Adrenal gland (tissue), 5 donors: ENCODE measurements around the gene TMEM9.

Source experiments
- CTCF ChIP-seq, 6 experiments: fragments of 450-650 bp in 4 of 6; fragments of 200-600 bp in 2 of 6; sonication (generic) in 1 of 6; IDR thresholded peaks; 1 replicate in 5 of 6; 2 replicates in 1 of 6; pipeline versions ENCODE4 v1.5.1 to v1.8.0; 2016 to 2021; ENCODE audit warnings: antibody characterized with exemption in 6 of 6, mild to moderate bottlenecking in 2 of 6, moderate library complexity in 1 of 6
- POLR2A ChIP-seq, 2 donors: fragments of 450-650 bp; IDR thresholded peaks; one replicate each; pipeline ENCODE4 v1.6.1; 2017; ENCODE audit warnings: antibody characterized with exemption in 2 of 2, mild to moderate bottlenecking in 2 of 2, moderate library complexity in 1 of 2
- donor health status: DM: no; HTN: no; CAD: no.

DNA sequence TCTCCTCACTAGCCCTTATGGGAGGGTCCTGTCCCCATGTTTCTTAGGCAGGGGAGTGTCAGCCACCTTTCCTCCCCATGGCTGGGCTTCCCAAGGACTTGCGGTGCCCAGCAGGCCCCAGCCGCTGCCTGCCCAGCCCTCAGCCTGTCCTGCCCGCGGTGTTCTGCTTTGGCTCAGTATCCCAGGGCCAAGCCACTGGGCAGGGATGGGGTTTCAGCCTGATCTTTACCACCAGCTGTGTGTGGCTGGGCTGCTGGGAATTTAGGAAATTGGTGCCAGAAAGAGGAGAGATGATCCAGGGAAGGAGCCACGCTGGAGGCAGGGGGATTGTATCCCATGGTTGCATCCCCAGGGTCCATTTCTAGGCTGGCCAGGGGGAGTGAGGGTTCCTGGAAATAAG, 29.5 kb upstream of the TMEM9 start:
- TF ChIP-seq POLR2A (IDR thresholded peaks at IDR 0.05), result no peak
- no peak for TF ChIP-seq CTCF (IDR thresholded peaks at IDR 0.05)
